ENCODE measurements around the gene SYPL1.
"Not testable (repeated sequence)": the region's sequence is repeated elsewhere in the genome, so short reads cannot be mapped to it uniquely, and the experiment has no call there.

Gene SYPL1

DNA sequence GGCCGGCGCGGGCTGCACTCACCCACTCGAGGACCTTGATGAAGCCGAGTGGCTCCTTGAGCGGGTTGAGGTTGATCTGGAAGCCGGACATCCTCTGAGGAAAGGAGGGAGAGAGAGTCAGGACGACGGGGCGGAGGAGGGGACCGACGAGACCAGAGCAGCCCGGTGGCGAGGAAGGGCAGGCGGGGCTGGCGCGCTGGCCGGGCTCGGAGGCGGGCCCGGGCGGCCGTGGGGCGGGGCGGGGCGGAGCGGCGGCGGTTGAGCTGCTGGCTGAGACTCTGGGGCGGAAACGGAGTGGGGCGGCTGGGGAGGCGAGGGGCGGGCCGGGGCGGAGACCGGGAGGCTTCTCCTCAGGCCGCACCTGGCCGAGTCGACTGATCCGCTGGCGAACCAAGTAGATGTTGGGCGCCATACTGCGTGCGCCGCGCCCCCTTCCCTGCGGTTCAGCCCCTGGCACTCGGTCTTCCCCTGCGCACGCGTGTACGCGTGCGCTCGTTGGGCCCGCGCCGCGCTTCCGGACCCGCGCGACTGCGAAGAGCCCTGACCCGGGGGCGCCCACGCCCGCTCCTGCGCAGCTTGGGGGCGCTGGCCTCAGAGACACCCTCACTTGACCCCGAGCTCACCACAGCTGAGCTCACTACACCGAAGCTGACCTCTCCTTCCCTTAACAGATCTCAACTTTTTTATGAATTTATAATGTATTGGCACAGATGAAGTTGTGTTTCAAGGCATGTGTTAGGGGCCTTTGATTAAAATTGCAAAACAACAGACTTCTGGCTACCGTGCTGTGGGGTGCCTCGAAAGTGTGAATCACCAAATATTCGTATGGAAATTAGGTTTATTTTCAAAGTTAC lies at the start of gene SYPL1:
TSS of gene SYPL1 (minus strand) at position 195 of the 854 bp plus-strand sequence. CDS start at position 91, 104 bp downstream.
- DNase-seq: peak; percentile 95

GRCh38 chr7:106155027-106155426 lies 42.9 kb upstream of the SYPL1 start:
- DNase-seq: no peak

DNA sequence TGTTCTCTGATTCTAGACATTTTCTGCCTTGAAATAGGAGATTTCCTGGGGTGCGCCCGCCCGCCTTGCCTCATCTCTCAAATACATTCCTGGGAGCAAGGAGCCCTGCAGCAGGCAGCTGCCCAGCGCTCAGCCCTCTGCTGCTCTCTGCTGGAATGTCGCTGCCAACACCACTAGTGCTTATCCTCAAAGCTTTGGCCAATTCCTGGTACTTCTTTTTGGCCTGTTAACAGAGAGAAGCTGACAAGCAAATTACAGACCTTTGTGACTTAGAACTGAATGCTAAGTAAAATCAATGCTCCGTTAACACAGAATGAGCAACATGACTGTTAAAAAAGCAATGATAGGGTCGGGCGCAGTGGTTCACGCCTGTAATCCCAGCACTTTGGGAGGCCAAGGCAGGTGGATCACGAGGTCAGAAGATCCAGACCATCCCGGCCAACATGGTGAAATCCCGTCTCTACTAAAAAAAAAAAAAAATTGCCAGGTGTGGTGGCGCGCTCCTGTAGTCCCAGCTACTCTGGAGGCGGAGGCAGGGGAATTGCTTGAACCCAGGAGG lies 41.9 kb upstream of the SYPL1 start:
- DNase-seq: peak; percentile 80

DNA sequence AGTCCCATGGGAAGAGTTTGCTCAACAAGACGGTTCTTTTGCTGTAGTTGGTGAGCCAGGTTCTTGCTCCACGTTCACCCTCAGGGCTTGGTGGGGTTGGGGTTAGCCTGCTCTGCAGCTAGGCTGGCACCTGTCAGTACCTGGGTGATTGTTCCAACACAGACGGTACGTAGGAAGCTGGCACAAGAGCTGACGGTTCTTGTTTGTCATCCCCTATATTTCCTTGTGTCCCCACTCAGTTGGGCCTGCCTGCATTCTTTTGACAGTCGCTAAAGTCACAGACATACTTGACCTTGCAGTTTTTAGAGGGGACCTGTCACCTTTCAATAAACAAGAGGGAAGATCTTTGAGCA lies 40.2 kb upstream of the SYPL1 start:
- no peak for DNase-seq

DNA sequence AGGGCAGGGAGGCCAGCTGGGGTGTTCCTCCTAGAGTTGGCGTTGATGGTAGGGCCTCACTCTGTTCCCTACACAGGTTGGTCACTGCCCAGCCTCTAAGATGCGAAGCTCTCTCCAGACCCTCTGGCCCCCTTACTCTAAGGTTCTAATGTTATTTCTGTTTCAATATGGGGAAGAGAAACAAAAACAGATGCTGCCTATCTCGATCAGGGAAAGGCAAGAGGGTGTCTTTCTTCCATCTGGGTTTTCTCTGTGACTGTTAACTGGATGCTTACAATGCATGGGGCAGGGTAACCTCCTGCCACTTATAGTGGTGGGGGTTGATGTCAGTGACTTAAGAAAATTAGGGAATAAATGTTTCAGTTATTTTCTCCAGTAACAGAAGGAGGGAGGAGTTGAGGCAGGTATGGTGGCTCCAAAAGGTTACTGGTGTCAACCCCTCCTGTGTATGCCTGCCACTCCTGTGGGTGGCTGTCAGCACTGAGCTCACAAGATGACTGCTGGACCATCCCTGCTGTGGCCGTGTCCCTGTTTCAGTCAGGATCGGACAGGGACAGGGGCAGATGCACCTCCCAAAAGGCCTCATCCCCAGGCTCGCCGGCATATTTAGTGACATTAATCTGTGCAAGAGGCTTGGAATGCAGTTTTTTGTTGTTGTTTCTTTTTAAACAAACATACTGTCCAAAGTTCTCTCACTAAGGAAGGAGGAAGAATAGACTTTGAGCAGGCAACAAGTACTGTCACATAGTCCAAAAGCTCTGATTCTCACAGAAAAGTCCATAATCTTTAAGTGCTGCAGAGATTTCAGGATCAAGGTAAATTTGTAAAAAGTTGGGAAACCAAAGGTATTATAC lies 39.6 kb upstream of the SYPL1 start:
- DNase-seq: no peak

DNA sequence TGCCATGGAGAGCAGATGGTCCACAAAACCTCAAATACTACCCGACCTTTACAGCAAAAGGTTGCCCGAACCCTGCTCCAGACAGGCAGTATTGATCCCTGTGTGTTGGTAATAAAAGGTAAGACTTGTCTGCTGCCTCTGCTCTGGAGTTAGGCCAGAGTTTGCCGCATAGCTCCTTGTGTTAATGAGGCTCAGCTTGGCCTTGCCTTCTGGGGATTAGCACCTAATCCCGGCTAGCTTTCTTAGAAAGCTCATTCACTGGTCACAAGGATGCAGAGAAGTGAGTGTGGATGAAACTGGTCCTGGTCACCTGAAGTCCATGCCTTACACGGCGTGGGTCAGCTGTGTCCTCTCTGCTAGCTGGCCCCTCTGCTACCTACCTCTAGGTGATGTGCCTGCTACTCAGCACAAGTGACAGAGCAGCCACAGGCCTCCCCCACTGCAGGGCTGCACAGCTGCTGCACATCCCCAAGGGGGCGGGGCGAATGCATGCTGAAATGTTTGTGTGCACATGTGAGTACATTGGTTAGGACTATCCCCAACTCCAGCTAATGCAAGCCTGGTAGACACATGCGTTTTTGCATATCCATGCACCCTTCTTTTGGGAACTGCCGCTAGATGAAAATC lies 31.7 kb upstream of the SYPL1 start:
- no peak for DNase-seq

DNA sequence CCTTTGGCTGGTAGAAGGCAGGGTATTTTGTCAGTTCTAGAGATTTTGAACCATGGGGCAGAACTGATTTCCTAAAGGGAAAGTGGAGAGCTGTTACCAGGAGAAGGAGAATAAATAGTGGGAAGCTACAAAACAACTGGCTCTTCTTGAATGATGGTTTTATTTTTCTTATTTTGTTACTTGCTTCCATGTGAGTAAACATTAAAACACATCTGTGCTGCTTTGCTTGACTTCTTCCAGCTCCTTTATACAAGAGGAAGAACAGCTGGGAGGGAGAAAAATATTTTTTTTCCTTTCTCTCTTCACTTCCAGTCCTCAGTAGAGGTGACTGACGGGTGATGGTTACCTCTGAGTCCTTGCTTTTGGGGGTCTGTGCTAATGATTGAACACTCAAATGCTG lies 30.0 kb upstream of the SYPL1 start:
- no peak for DNase-seq

- no peak for DNase-seq
These were observed 28.5 kb upstream of the SYPL1 start for GRCh38 chr7:106140406-106141173.

DNA sequence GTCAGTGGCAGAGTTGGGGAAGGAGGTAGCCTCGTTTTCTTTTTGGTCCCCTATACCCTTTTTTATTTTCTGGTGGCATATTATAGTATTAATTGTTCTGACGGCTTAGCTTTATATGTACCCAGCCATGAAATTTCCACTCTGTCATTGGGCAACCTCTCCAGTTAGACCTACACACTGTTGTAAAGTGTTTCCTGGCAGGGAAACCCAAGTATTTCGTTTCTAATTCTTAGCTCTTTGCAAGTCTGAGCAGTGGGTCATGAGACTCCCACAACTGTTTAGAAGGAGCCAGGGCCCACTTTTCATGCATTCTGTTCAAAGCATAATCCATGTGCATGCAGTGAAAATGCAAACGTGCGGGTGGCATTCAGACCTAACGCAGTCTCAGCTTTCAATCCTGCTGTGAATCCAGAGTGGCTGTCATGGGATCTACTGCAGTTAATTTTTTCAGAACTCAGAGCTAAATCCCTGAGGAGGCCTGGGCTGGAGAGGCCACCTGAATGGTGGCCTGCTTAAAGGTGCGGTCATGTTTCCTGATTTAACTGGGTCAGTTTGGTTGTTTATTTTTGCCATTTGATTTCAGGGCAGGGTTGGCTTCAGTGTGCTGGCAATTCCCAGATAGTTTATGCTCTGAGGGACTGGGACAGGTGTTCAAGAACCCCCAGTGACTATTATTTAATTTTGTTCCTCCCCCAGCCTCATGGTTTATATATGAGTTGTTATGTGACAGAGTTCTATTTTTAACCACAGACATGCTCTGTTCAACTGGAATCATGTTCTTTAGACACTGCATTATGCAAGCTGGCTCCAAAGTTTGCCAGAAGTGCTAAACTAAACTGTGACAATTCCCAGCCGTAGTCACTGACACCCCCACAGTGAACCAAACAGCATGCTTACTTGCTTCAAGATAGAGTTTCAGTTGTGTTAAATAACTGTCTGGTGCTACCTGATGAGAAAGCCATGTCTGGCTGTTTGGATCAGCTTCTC lies 27.4 kb upstream of the SYPL1 start:
- no peak for DNase-seq

DNA sequence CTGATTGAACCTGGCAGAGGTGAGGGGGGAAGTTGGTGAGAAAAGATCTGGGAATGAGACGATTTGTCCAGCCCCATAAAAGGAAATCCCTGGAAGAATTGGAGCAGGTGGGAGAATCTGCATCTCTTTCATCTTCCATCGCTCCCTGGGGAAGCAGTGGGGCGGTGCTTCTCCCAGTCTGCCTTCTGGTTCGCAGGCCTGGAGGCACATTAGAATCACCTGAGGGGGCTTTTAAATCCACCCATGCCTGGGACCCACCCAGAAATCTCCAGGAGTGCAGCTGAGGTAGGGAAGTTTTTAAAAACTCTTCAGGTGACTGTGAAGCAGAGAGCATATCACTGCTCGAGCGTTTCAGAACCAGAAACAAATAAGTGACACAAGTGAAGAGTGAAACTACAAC lies 26.7 kb upstream of the SYPL1 start:
- DNase-seq: no peak

DNA sequence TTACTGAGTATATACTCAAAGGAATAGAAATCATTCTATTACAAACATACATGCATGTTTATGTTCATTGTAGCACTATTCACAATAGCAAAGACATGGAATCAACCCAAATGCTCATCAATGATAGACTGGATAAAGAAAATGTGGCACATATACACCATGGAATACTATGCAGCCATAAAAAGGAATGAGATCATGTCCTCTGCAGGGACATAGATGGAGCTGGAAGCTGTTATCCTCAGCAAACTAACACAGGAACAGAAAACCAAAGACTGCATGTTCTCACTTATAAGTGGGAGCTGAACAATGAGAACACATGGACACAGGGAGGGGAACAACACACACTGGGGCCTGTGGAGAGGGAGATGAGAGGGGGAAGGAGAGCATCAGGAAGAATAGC lies 26.1 kb upstream of the SYPL1 start:
- not testable (repeated sequence) for DNase-seq

DNA sequence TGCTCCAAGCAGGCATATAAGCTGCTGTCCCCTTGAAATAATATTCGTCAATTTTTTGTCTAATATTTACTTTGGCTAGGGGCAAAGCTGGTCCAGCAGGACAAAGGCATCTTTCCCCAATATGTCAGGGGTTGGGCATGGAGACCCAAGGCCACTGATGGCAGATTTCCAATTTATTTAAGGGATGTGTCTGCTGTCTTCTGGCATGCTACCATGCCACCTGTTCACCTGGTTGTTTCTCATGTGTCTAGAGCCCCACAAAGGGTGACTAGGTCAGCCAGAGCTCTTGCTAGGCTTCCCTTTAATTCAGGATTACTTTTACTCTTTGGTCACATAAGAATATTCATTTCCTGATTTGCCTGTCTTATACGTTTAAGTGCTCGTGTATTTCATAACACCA lies 22.1 kb upstream of the SYPL1 start:
- no peak for DNase-seq

DNA sequence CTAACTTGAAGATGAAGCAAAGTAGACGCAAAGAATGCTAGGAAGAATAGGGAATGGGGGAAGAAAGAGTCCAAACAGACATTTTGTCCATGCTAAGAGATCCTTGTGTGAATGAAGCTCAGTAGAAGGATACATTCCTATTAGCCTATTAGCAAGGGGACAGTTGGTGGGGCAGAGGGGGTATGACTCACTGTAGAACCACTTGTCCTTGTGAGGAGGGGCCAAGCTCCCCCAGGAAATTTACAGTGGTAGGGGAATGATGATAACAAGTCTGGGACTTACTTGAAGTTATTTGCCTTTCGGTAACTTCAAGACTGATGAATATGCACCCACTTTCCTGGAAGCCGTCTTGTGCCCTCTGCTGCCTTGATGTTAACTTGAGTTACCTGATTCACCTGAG lies 17.2 kb upstream of the SYPL1 start:
- DNase-seq: no peak

GRCh38 chr7:106128836-106129235 lies 16.7 kb upstream of the SYPL1 start:
- no peak for DNase-seq

DNA sequence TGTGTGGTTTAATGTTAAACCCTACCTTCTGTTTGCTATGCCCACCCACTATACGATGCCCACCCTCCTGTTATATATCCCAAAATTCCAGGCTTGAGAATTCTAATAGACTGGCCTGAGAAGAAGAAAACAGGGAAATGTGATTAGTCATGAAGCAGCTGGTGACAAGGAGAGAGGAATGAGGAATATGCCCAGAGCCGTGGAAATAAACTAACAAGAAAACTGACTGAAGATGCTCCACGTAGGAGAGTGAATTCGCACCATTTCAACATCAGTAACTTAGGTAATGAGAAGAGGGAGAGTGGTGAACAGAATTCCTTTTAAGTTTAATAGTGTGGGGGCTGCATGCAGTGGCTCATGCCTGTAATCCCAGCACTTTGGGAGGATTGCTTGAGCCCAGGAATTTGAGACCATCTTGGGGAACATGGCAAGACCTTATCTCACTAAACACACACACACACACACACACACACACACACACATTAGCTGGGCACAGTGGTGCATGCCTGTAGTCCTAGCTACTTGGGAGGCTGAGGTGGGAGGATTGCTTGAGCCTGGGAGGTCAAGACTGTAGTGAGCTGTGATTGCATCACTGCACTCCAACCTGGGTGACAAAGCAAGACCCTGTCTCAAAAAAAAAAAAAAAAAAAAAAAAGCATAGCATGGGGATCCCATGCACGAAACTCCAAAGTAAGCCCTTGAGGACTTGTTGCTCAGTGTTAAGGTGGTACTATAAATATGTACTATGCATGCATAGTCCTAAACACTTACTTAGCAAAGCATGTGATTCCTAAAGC lies 16.1 kb upstream of the SYPL1 start:
- DNase-seq: no peak

DNA sequence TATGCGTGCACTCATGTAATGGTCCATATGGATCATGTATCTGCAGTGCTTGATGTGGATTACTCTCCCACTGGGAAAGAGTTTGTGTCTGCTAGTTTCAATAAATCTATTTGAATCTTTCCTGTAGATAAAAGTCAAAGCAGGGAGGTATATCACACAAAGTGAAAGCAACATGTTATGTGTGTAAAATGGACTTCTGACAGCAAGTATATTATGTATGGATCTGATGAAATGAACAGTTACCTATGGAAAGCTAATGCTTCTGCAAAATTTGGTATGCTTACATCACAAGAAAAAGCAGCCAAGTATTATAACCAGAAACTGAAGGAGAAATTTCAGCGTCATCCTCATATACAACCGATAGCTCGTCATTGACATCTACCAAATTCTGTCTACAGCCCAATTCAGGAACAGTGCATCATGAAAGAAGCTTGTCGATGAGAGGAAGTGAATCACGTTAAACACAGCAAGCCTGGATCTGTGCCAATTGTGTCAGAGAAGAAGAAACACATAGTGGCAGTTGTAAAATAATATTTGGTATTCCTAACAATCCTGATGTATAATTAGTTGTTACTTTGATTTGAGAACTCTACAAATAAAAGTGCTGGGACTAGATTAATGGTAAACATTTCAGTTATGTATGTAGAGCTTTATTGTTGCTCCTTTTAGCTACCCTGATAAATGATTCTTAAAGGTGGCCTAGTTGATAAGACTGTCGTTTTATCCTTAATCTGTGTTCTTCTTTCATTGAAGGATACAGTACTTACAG lies 14.2 kb upstream of the SYPL1 start:
- DNase-seq: no peak

- no peak for DNase-seq
These were observed 13.3 kb upstream of the SYPL1 start for GRCh38 chr7:106125417-106125816.

GRCh38 chr7:106124186-106124585 lies 12.1 kb upstream of the SYPL1 start:
- no peak for DNase-seq

- DNase-seq: no peak
These were observed 10.6 kb upstream of the SYPL1 start for GRCh38 chr7:106122713-106123112.
